ENCODE data around the gene COX8A.
"Not testable (repeated sequence)": the region's sequence is repeated elsewhere in the genome, so short reads cannot be mapped to it uniquely, and the experiment has no call there.

Gene COX8A

DNA sequence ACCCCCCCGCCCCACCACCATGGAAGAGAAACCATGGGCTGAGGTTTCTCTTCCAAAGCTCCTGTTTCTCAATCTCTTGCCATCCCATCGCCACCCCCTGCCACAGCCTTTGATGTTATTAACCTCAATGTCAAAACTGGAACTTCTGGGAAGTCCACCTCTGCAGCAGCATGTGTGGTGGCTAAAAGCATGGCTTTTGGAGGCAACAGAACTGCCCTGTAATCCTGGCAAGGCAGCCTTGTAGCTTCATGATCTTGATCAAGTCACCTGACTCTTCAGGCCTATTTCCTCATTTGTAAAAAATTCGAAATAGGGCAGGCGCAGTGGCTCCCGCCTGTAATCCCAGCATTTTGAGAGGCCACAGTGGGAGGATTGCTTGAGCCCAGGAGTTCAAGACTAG lies 3.5 kb upstream of the COX8A start:
- DNase-seq = no peak

DNA sequence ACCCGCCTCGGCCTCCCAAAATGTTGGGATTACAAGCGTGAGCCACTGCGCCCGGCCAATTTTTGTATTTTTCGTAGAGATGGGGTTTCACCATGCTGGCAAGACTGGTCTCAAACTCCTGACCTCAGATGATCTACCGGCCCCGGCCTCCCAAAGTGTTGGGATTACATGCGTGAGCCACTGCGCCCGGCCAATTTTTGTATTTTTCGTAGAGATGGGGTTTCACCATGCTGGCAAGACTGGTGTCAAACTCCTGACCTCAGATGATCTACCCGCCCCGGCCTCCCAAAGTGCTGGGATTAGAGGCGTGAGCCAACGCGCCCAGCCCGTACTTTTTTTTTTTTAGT lies 535 bp upstream of the COX8A start:
- not testable (repeated sequence) for DNase-seq

DNA sequence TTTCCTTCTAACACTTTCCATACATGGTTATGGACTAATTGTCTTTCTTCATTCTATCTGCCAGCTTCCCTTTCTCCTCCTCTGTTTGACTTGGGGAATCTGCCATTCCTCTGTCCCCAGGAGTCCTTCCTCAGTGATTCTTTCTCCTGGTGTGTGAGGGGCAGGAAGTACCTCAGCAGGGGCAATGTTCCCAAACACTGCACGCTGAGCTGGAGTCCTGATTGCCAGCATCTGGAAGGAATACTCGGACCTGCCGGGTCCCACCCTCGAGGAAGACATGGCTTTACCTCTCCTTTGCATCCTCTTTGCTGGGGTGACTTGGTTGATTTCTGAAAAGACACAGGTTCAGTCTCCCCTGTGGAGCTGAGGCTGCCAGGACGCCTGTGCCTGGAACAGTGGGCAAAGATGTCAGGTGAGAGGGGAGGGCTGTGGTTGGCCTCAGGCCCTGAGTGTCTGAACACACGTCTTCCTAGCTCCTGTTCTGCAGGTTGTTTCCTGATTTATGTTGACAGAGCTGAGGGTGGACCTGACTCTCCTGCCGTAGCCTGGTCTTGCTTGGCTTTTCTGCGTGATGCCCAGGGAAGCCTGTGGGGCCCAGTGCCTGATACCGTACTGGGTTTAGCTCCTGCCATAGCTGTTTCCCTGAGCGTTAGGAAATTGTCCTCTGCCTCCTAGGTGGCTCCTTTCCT lies 4.3 kb downstream of the COX8A start:
- DNase-seq = no peak

DNA sequence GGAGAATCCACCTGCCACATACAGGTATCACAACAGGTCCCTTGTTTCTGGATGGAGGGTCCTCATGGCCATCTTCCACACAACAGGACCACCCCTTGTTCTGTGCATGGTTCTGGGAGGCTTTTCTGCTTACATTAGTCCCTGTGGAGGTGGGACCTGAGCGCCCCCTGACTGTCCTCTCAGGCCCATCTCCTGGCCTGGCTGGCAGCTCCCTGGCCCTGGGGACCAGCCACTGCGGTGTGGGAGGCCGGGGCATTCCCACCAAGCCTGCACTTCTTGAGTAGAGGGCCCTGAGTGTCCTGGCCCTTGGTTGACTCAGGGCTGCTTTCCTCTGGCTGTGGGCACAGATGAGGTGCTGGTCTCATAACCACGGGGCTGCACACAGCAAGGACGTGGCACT lies 5.0 kb downstream of the COX8A start:
- no peak for DNase-seq

DNA sequence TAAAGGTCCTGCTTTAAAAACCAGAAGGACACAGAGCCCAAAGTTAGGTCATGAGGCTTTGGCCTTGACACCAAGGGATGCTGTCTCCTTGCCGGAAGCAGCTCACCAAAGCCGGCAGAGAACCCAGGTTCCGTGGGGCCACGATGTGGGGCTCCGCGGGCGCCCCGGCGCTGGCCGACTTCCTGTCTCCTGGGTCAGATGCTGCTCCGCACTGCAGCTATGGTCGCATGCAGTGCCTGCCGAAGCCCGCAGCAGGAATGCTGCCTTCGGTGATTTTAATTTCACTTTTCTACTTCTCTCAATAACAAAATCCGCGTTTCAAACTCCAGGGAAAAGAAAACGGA lies 11.4 kb downstream of the COX8A start:
- DNase-seq = no peak

DNA sequence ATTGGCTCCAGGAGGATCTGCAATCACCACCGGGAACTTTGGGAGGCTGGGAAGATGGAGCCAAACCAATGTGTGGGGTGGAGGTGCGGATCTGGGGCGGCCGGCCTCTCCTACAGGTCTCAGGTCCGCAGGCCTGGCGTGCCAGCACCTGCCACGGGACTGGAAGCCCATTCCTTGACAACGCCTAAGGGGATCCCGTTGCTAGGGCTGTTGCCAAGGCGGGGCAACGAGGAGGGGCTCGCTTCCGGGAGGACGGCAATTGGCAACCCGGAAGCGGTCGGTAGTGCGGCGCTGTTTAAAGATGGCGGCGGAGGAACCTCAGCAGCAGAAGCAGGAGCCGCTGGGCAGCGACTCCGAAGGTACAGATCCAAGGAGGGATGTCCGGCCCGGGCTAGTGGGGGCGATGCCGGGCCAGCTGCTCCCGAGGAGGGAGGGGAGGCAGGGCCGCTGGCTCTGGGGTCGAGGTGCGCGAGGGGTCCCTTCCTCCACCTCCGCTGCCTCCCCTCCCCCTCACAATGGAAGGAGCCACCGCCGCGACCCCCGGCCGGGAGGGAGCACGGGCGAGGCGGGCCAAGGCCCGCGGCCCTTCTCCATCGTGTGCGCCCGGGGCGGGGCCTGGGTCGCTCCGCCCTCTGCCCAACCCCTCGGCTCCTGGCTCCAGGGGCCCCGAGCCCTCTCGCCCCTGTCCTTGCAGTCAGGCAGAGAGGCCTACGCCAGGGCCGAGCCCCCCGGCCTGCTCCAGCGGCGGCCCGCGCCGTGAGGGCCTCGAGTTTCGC lies 11.9 kb downstream of the COX8A start, which contains the start of gene OTUB1:
Gene OTUB1 (plus strand): TSS at position 283 of the 776 bp plus-strand sequence. CDS start 19 bp downstream, at position 302.
- DNase-seq = peak; percentile 85

DNA sequence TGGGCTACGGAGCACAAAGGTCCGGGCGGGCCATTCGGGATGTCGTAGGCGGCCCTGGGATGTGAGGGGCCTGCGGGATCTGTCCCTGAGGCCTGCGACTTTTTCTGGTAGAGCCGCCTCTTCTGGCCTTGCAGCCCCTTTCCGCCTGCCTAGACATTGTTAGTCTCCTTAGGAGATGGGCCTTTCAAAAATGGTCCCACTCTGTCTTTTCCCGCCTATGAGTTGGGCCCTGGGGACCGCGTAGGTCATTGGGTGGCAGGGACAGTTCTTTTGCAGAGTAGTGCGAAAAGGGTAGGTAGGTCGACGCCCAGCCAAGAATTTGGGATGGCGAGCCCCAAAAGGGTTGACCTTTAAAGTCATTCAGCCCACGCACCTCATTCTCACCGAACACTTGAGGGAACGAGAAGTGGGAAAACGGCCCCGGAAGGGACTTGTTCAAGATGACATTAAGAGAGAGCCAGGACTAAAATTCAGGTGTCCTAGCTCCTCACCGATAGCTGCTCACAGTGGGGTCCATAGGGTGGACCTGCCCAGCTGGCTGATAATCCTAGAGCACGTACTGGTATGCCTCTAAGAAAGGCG lies 12.6 kb downstream of the COX8A start:
- no peak for DNase-seq

DNA sequence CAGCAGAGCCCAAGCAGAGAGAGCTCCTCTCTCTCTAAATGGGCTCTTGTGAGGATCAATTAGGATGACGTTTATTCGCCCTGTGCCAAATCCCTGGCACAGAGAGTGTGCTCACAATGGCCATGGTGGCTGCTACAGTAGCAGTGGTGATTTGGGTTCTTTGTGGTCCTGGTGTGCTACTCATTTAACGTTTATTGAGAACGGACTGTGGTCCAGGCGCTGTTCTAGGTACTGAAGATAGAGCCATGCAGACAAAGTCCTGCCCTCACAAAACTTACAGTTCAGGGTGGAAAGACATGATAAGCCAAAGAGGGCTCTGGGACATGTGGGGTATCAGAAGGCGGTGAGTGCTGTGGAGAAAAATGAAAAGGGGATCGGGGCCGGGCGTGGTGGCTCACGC lies 17.1 kb downstream of the COX8A start:
- DNase-seq = no peak

DNA sequence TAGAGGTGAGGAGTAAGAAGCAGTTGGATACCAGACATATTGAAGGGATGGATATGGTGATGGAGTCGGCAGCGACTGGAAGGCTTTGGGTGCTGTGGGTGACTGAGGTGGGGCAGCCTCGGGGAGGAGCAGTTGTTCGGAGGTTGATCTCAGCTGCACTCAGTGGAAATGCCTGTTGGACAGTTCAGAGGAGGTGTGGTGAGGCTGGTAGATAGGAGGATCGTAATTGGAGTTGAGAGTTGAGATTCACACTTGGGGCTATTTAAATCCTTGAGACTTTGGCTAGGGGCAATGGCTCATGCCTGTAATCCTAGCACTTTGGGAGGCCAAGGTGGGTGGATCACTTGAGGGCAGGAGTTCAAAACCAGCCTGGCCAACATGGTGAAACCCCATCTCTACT lies 18.7 kb downstream of the COX8A start:
- no peak for DNase-seq

DNA sequence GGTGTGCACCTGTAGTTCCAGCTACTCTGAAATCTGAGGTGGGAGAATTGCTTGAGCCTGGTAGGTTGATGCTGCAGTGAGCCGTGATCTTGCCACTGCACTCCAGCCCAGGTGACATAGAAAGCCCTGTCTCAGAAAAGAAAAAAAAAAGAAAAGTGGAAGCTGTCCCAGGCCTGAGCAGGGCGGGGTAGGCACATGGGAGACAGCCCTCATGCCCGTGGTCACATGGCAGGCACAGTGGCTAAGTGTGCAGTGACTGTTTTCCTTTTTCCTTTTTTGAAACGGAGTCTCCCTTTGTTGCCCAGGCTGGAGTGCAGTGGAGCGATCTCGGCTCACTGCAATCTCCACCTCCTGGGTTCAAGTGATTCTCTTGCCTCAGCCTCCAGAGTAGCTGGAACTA lies 19.6 kb downstream of the COX8A start:
- DNase-seq = no peak

DNA sequence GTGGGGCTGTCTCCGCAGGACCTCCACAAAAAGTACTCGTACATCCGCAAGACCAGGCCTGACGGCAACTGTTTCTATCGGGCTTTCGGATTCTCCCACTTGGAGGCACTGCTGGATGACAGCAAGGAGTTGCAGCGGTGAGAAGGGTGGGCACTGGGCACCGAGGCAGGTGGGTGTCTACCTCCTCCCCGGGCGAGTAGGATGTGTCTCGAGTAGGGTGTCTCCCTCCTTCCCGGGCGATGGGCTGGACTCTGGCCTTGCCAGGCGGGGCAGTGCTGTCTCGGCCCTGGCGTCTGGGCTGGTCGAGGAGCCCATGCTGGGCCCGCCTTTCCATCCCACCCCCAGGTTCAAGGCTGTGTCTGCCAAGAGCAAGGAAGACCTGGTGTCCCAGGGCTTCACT lies 22.1 kb downstream of the COX8A start:
- DNase-seq = no peak

DNA sequence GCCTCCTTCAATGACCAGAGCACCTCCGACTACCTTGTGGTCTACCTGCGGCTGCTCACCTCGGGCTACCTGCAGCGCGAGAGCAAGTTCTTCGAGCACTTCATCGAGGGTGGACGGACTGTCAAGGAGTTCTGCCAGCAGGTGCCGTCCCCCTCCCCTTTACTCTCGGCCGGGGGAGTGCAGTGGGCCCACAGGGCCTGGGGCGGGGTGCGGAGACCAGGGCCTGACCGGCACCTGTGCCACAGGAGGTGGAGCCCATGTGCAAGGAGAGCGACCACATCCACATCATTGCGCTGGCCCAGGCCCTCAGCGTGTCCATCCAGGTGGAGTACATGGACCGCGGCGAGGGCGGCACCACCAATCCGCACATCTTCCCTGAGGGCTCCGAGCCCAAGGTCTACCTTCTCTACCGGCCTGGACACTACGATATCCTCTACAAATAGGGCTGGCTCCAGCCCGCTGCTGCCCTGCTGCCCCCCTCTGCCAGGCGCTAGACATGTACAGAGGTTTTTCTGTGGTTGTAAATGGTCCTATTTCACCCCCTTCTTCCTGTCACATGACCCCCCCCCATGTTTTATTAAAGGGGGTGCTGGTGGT lies 22.8 kb downstream of the COX8A start:
- no peak for DNase-seq

DNA sequence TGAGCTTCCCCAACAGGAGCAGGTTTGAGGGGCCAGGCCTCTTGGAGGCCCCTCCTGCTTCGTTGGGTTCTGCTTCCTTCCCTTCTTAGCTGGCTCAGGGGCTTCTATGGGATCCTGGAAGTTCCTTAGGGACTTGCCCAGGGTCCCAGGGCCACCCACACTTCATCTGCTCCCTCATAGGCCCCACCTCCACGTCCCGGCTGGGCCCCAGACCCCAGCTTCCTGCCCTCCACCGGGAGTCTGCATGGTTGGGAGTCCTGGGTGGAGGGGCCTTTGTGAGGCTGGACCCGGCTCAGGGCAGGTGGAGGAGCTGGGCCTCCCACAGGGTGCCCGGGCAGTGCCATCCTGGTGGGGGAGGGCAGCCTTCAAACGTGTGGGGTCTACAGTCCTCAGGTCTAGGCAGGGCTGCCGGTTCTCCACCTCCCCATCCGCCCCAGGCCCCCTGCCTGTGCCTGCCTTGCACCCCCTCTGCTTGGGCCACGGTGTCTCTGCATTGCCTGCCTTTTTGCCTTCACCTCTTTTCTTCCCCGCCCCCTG lies 23.4 kb downstream of the COX8A start:
- no peak for DNase-seq

DNA sequence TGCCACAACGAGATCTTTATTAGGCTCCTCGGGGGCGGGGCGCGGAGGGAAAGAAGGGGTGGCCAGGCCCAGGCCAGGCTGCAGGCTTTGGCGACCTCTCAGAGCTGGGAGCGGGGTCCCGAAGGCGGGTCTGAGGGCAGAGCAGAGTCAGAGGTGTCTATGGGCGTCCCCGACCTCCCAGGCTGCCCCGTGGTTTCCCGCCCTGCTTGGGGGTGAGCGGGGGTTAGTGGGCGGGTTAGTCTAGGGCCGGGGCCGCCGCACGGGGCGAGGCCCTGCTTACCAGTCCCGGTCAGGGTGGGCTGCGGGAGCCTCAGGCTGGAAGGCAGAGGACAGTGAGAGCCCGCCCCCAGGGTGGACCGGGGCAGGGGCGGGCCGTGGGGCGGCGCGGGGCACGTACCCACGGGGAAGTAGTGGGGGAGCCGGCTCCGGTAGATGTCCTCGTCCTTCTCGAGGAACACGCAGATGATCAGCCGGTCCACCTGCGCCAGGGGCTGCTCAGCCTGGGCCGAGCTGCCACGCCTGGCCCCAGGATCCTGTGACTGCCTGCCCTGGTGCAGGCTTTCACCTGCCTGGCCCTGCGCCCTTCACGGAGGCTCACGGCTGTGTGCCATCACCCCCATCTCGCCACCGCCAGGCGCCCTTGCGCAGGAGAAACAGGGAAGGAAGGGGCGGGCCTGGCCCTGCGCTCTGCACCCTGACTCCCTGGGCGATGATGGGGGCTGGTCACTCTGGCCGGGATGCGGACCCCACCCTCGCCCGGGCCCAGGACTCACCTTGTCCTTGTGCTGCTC lies 24.3 kb downstream of the COX8A start:
- DNase-seq = no peak

DNA sequence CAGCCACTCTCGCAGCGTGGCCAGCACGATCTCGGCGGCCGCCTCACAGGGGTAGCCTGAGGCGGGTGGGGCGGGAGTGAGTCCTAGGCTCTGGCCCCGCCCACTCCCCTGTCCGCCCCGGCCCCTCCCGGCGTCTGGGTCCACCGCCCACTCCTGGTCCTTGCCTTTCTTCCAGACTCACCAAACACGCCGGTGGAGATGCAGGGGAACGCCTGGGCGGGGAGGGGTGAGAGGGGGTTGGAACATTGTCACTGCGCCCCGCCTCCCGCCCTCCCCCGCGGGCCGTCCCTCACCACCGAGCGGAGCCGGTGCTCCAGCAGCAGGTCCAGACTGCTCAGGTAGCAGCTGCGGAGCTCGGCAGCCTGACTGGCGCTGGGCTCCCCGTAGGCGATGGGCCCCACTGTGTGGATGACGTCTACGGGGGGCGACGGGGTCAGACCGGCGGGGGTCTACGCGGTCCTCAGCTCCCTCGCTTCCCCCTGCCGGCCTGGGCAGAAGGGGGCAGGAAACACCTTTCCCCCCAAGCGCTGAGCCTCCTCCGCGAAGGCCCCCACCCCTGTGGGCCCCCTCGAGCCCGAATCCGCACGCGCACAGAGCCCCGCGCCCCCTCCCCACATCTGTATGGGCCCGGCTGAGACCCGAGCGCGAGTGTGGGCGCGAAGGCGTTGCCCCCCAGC lies 25.1 kb downstream of the COX8A start:
- DNase-seq = no peak

DNA sequence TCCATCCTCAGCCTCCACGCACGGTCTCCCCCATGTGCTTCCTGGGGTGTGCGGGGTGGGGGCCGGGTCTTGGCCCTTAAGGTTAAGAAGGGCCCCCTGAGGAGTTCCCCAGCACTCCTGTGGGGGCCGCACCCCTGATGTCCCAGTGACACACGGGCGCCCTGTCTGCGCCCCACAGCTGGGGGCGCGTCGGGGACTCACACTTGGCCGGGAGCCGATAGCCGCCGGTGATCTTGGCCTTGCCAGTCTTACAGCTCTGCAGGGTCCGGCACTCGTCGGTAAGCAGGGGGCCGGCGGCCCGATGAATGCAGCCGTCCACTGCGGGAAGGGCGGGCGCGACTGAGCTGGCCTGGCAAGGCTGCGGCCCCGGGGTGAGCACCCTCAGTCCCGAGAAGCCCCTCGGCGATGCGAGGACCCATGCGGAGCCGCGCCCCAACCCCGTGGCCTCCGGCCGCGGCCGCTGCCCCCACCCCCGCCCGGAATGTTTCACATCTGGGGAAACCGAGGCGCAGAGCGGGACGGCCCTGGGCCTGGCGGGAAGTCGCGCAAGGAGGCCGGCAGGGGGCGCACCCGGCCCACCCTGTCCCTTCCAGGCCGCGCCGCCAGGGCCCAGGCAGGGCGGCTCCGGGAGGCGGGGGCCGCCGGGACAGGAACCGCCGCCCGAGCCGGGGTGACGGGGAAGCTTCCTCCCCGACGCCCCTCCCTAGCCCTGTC lies 25.8 kb downstream of the COX8A start:
- no peak for DNase-seq

DNA sequence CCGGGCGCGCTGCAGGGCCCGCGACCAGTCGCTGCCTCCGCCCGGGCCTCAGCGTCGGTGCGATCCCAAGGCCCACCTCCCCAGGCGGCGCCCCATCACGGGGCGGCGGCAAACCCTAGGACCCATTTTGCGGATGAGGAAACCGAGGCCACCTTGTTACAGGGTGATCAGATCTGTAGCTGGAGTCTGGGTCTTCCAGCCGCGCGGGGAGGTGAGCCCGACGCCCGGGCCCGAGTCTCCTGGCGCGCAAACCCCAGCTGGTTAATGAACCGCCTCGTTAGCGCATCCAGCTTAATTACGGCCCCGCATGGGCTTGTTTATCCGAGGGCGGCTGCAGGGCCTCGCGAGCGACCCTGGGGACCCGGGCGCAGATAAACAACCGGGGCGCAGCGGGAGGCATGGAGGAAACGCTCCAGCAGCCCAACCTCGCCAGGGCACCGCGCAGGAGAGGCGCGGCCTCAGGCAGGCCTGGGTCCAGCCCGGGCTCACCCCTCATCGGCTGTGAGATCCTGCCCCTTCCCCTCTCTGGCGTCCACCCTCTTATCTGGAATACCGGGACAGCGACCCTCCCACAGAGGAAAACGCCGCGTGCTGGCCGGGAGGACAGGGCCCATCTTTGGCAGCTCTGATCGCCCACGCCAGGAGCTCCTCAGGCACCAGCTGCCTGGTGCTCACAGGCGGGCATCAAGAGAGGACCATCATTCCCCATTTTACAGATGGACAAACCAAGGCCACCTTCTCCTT lies 26.5 kb downstream of the COX8A start:
- no peak for DNase-seq

DNA sequence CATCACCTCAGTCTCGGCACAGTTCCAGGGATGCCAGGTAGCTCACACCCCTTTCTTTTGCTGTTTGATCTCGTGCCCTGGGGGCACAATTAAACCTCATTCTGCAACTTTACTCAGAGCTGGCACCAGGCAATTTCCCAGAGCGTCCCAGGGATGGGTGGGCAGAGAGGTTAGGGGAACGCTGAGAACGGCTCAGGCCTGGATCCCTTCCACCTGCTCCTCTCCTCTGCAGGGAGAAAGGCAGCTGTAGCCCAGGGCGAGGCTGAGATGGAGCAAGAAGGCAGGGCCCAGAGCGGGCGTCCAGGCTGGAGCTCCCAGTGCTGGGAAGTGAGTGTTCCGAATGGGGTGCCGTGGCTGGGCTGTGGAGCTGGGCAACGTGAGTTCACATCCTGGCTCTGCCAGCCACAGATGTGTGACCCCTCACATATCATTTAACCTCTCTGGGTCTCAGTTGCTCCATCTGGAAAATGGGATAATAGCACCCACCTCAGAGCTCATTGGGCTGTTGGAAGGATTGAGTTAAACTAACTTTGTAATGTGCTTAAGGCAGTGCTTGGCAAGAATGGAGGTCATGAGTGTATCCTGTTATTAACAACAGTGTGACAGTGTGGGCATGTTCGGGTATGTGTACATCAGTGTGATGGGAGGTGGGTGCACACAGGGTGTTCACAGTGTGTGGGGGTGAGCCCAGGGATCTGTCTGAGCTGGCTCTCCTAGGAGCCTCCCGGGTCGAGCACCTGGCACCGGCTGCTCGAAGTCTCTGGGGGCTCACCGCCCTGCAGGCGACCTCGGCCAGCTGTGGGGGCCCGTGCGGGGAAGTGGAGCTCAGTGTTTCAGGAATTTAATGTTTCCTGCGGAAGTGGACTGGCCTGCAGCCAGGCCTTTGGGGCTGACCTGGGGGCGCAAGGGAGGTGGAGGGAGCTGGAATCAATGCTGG lies 27.3 kb downstream of the COX8A start:
- peak; percentile 41 for DNase-seq

DNA sequence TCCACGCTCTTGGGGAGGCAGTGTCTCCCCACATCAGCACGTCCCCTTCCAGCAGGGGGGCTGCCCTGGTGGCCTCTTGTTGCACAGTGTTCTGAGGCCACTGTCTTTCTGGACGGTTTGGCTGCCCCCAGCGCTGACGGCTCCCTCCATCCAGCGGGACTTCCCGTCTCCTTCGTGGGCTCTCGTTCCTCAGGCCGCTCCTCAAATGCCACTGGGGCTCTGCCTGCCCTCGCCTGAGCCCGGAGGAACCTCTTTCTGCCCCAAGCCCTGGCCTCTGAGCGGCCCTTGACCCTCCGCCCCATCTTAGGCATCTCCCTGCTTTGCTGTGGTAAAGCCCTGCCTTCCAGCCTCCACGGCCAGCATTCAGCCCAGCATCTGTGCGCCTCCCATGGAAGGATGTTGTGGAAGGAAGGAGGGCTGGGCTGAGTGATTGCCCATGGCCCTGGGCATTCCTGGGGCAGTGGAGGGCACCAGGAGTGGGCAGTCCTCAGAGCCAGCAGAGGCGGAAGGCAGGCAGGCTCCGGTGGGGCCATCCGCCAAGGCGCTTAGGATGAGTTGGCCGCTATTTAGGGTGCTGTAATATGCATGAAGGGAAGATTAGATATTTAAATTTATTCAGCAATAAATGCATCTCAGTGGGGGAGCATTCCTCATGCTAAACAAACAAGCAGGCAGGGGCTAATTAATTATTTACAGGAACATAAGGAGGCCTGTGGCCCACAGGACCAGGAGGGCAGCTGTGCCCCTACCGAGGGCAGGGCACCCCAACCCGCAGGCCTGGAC lies 29.6 kb downstream of the COX8A start:
- DNase-seq = peak; percentile 74

Data from T1000 (cell line).